ENCODE results near the gene GP1BA. TPM values are rescaled to one million over a fixed set of nuclear protein-coding genes. Genes with fewer than 3 reads are reported as not detected.

The GP1BA gene
- total and polyA plus RNA-seq, 10 of the 15 experiments (the other 5 are each of a cell fraction or from before 2014, with no cell fraction given), result 0.04 to 0.67 (median 0.28) TPM; not detected in 1

GRCh38 chr17:4945176-4945943 lies 13.3 kb downstream of the GP1BA start (continued):
- no peak for TF ChIP-seq HDAC2 (IDR thresholded peaks at IDR 0.05)
- no peak for TF ChIP-seq SREBF2 (IDR thresholded peaks at IDR 0.05; ENCODE audit: low read length)
- no peak for TF ChIP-seq ZSCAN29 (IDR thresholded peaks at IDR 0.05)
- no peak for TF ChIP-seq ZBTB33 (IDR thresholded peaks at IDR 0.05)
- TF ChIP-seq MYB (IDR thresholded peaks at IDR 0.05; ENCODE audit: borderline replicate concordance, low read depth, low read length), result no peak
- no peak for TF ChIP-seq CEBPB (IDR thresholded peaks at IDR 0.05; ENCODE audit: borderline replicate concordance in 1 of 2, low read depth in 2 of 2, low read length in 2 of 2)
- TF ChIP-seq USF1 (IDR thresholded peaks at IDR 0.05; ENCODE audit: borderline replicate concordance, extremely low read length, insufficient read depth, low read depth, low read length), result no peak
- TF ChIP-seq KLF5 (IDR thresholded peaks at IDR 0.05; ENCODE audit: partially characterized antibody), result no peak
- TF ChIP-seq SMAD1 (IDR thresholded peaks at IDR 0.05; ENCODE audit: low read depth, partially characterized antibody), result no peak
- TF ChIP-seq PBX3 (IDR thresholded peaks at IDR 0.05; ENCODE audit: insufficient replicate concordance, low read depth, low read length), result peak; percentile 3
- TF ChIP-seq CTCF (IDR thresholded peaks at IDR 0.05 in 2 of 3, conservative IDR thresholded peaks at IDR 0.05 in 1 of 3; ENCODE audit: control insufficient read depth in 2 of 3, extremely low read depth in 1 of 3, insufficient read depth in 1 of 3, low read depth in 3 of 3, low read length in 3 of 3), result no peak
- peak; percentile 97 for TF ChIP-seq DPF2 (IDR thresholded peaks at IDR 0.05)
- TF ChIP-seq CREB1 (IDR thresholded peaks at IDR 0.05; ENCODE audit: low read depth), result no peak
- no peak for TF ChIP-seq E2F8 (IDR thresholded peaks at IDR 0.05; ENCODE audit: low read depth, partially characterized antibody)
- no peak for TF ChIP-seq ZBTB4 (CRISPR knock-in tag; IDR thresholded peaks at IDR 0.05)
- TF ChIP-seq JUND (IDR thresholded peaks at IDR 0.05; ENCODE audit: low read depth, low read length), result peak; percentile 90
